ENCODE measurements around the gene PCNX2. TPM values are rescaled to one million over a fixed set of nuclear protein-coding genes. Genes with fewer than 3 reads are reported as not detected.

PCNX2 gene
- total and polyA plus RNA-seq, 2 of the 8 experiments (the other 6 are each of a cell fraction or from before 2014, with no cell fraction given) = 46.1 to 57.6 TPM

DNA sequence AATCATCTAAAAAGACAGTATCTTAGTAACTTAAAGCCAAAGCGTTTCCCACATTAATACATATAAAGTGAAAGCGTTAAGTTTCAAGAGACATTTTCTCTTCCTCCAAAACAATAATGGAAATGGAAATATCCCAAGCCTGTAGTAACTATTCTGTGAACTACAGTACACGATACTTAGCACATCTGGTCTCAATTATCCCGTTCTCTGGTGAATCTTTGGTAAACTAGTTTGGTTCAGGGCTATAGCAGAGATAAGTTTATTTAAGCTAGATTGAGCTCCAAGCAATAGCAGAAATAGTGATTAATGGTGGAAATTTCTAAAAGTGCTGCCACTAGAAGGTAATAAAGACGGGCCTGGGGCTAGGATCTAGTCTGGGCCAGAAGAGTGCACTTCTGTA is 55.2 kb downstream of the PCNX2 start:
- no peak overlapping the region for H2AK5ac ChIP-seq (ENCODE audit: low read depth, low read length)
- no peak overlapping the region for H3K14ac ChIP-seq (ENCODE audit: insufficient read length)
- peaks cover 4 to 36% (median 14%) of the 10 kb centered on the region in 4 experiments; a peak in 6 of 8 replicates for H3K36me3 ChIP-seq (ENCODE audit: control insufficient read depth in 2 of 4, insufficient read depth in 4 of 4, low read length in 3 of 4)
- H3K9me3 ChIP-seq (ENCODE audit: insufficient read depth in 2 of 2, low read depth in 1 of 2, low read length in 1 of 2) = no peaks in the 10 kb centered on the region
- H3K23ac ChIP-seq (ENCODE audit: insufficient read length) = no peak overlapping the region
- ChIA-PET POLR2A (ENCODE audit: partially characterized antibody) (no interaction called here), CTCF (ENCODE audit: partially characterized antibody) (interaction anchor here (0.8 to 1.2 kb wide), 3 partner anchors 9 to 28 kb away, joined by 3 to 7 read pairs (median 3); no protein-coding TSS in a partner anchor)
- H3K4ac ChIP-seq (replicated peaks; ENCODE audit: insufficient read length, low read depth, low read length) = no peak overlapping the region
- no peak overlapping the region for H2BK120ac ChIP-seq (replicated peaks; ENCODE audit: low read depth, low read length)
- no peak overlapping the region for H4K91ac ChIP-seq (replicated peaks; ENCODE audit: insufficient read length, low read length)
- no peak overlapping the region for H2BK20ac ChIP-seq (ENCODE audit: low read length)
- no peak overlapping the region for H3K9ac ChIP-seq (replicated peaks in 1 of 4; ENCODE audit: extremely low read depth in 1 of 4, low read depth in 3 of 4, low read length in 3 of 4)
- DNase-seq (ENCODE audit: low read depth in 1 of 2, low spot score in 2 of 2) (no peak), FAIRE-seq (no peak)
- 95% methylated on average over 5 of the region's 5 CpGs; no CpG with 5 or more reads in 1 of the 2 experiments for WGBS, 2 experiments (ENCODE audit: extremely low coverage in 1 of 2, insufficient coverage in 1 of 2, insufficient read length in 1 of 2, insufficient replicate concordance in 2 of 2, low coverage in 1 of 2, low lambda C conversion rate in 2 of 2, missing lambda C conversion rate in 1 of 2)
- H2AFZ ChIP-seq (ENCODE audit: low read length) = no peak overlapping the region
- no peak overlapping the region for H4K5ac ChIP-seq (ENCODE audit: insufficient read length, low read depth, low read length)
- H3K56ac ChIP-seq (replicated peaks; ENCODE audit: insufficient read length, low read depth, low read length) = no peak overlapping the region
- no peak overlapping the region for H2BK5ac ChIP-seq (ENCODE audit: low read depth, low read length)
- H3K4me3 ChIP-seq (ENCODE audit: extremely low read depth in 1 of 4, insufficient read depth in 2 of 4, low read depth in 3 of 4, low read length in 4 of 4) = no peak overlapping the region
- H3K18ac ChIP-seq (ENCODE audit: extremely low read depth, low read length) = no peak overlapping the region
- H3K27me3 ChIP-seq (replicated peaks in 1 of 4; ENCODE audit: control insufficient read depth in 3 of 4, extremely low read depth in 1 of 4, insufficient read depth in 3 of 4, low read length in 3 of 4) = no peaks in the 10 kb centered on the region
- no peaks in the 10 kb centered on the region for H4K20me1 ChIP-seq (replicated peaks in 1 of 2; ENCODE audit: control insufficient read depth in 1 of 2, insufficient read depth in 2 of 2, low read length in 2 of 2)
- no peak overlapping the region for H2BK12ac ChIP-seq (ENCODE audit: low read depth, low read length)
- no peak overlapping the region for H4K8ac ChIP-seq (ENCODE audit: extremely low read depth, insufficient read depth, low read length)
- H3K4me1 ChIP-seq (replicated peaks in 1 of 4; ENCODE audit: control insufficient read depth in 3 of 4, insufficient read depth in 4 of 4, low read length in 3 of 4) = no peaks in the 10 kb centered on the region
- H3K79me2 ChIP-seq (ENCODE audit: control insufficient read depth in 1 of 2, insufficient read depth in 2 of 2, low read length in 2 of 2) = no peaks in the 10 kb centered on the region
- H3K23me2 ChIP-seq (ENCODE audit: low read depth, low read length) = no peaks in the 10 kb centered on the region
- no peak overlapping the region for H3K27ac ChIP-seq (ENCODE audit: low read depth, low read length)
- no peak overlapping the region for H3K4me2 ChIP-seq (ENCODE audit: insufficient read depth in 1 of 2, low read depth in 2 of 2, low read length in 2 of 2)
- H2BK15ac ChIP-seq (ENCODE audit: low read length) = no peak overlapping the region
- H3K79me1 ChIP-seq (ENCODE audit: low read depth, low read length) = no peaks in the 10 kb centered on the region; the same call in 1 of the 2 replicates
- TF ChIP-seq E2F6 (IDR thresholded peaks at IDR 0.05) (no peak), YY1 (IDR thresholded peaks at IDR 0.05; ENCODE audit: low read depth, low read length) (no peak), SAP30 (IDR thresholded peaks at IDR 0.05; ENCODE audit: insufficient read depth, insufficient replicate concordance, low read length) (no peak), FOSL1 (IDR thresholded peaks at IDR 0.05; ENCODE audit: insufficient read depth, low read depth, low read length) (no peak), SIX5 (IDR thresholded peaks at IDR 0.05; ENCODE audit: low read depth, low read length) (no peak), NRF1 (IDR thresholded peaks at IDR 0.05; ENCODE audit: low read depth, low read length) (no peak), GABPA (IDR thresholded peaks at IDR 0.05; ENCODE audit: borderline replicate concordance, insufficient read depth, low read length) (no peak), GTF2F1 (IDR thresholded peaks at IDR 0.05; ENCODE audit: borderline replicate concordance, low read depth, low read length) (no peak), CHD2 (IDR thresholded peaks at IDR 0.05; ENCODE audit: low read length) (no peak), CBX8 (IDR thresholded peaks at IDR 0.05; ENCODE audit: borderline replicate concordance, low read depth, low read length) (no peak), CHD1 (IDR thresholded peaks at IDR 0.05; ENCODE audit: low read depth, low read length) (no peak), KDM4A (IDR thresholded peaks at IDR 0.05; ENCODE audit: low read depth, low read length, severe bottlenecking) (no peak)
- TF ChIP-seq, protein P1, sequence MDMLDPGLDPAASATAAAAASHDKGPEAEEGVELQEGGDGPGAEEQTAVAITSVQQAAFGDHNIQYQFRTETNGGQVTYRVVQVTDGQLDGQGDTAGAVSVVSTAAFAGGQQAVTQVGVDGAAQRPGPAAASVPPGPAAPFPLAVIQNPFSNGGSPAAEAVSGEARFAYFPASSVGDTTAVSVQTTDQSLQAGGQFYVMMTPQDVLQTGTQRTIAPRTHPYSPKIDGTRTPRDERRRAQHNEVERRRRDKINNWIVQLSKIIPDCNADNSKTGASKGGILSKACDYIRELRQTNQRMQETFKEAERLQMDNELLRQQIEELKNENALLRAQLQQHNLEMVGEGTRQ (IDR thresholded peaks at IDR 0.05; ENCODE audit: low read length) = no peak
